Measurements from ENCODE around the gene FRMD3. TPM values are rescaled to one million over a fixed set of nuclear protein-coding genes. Genes with fewer than 3 reads are reported as not detected.
A peak's percentile ranks its signal among the peaks of the same experiment; 100 is the strongest.

FRMD3 gene
- total RNA-seq, 1 donor from 2014 or later = 38.1 TPM

- intact Hi-C loops (cut with DNase I) = no loop called here
- ATAC-seq (no peak), DNase-seq (ENCODE audit: low spot score) (no peak)
These were observed 304.6 kb downstream of the FRMD3 start for GRCh38 chr9:83233647-83234046.

DNA sequence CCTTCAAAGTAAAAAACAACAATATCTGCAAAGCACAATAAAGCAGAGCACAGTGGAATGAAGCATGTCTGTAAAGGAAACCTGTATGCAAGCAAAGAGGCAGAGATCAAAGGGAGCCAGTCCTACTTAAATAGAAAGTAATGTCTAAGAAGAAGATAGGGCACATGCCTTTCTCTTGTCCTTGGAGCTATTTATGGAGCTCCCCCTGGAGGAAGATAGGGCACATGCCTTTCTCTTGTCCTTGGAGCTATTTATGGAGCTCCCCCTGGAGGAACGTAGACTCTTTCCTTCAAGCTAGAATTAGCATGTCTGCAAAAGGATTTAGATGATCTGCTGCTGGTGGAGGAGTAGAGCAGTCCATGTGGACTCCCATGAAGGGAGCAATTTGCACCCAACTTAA, 307.2 kb downstream of the FRMD3 start:
- DNase-seq (ENCODE audit: low spot score) (no peak), ATAC-seq (no peak)
- intact Hi-C loops (cut with DNase I) = no loop called here

DNA sequence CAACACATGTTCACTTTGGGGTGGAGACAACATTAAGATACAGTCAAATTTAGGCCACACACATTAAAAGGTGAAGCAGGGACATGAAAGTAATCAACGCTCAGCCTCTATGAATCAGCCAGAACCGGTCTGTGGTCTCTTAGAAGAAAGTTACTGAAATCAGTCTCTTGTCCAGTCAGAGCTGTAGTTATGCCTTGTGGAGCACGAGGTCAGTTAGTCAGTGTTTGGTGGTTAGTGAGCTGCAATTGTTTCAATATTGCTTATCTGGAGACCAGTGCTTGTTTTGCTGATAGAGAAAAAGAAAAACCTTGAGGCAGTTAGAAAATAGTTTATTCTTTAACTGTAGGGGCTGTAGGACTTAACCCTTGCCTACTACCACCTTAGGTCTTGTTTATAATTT, 317.5 kb downstream of the FRMD3 start:
- DNase-seq (ENCODE audit: low spot score) (no peak), ATAC-seq (peak; percentile 33)
- intact Hi-C loops (cut with DNase I) = no loop called here

DNA sequence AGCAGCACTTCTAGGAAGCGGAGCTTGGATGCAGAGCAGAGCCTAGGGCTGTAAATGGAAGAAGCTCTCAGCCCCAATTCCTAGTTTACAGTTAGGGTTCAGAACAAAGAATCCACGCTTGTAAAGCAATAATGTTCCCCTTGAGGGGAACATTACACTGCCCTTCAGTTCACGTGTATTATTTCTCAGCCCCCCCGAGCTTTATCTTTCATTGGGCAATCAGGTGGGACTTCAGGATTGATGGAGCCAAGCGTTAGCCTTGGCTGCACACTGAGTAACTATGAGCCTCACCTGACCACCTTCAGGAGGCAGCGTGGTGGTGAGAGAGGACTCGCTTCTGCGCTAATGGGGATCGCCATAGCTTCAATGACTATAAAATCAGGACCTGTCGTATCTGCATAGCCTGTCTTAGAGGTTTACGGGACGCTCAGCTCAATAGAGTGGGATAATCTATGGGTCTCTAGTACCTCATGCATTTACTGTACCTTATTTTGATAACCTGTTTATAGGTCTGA, 318.2 kb downstream of the FRMD3 start:
- ATAC-seq (no peak), DNase-seq (ENCODE audit: low spot score) (no peak)
- intact Hi-C loops (cut with DNase I) = loop anchor here (10.0 kb wide), 1 partner anchor 325 kb away; no protein-coding TSS in a partner anchor

- peak; percentile 98 for ATAC-seq
- peak; percentile 80 for DNase-seq (ENCODE audit: low spot score)
- intact Hi-C loops (cut with DNase I) = loop anchor here (10.0 kb wide), 1 partner anchor 325 kb away; no protein-coding TSS in a partner anchor
These were observed 318.9 kb downstream of the FRMD3 start for GRCh38 chr9:83219154-83219923.

- intact Hi-C loops (cut with DNase I) = loop anchor here (10.0 kb wide), 1 partner anchor 326 kb away; no protein-coding TSS in a partner anchor
- DNase-seq (ENCODE audit: low spot score) = no peak
- no peak for ATAC-seq
These were observed 319.6 kb downstream of the FRMD3 start for GRCh38 chr9:83218411-83219090.

DNA sequence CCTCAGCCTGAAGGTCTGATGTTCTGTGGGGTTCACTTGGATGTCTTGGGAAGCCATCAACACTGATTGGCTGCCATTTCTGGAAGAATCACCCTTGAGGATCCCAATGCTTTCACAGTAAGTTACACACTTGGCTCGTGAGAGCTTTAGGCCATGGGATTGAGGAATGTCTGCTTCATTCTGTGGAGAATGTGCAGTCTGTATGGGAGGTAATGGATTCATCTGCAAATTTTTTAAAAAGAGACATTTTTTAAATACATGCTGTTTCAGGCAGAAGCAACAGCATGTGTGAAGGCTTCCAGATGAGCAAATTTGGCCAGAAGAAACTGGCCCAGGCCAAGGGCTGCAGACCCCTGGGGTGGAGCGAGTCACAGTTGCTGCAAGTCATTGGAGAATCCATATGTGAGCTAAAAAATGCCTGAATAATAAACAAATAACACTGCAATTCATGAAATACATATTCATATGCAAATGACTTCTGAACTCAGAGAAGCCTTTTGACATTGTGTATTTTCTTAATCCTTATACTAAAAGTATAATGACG, 328.9 kb downstream of the FRMD3 start:
- ATAC-seq = no peak
- intact Hi-C loops (cut with DNase I) = no loop called here
- DNase-seq (ENCODE audit: low spot score) = no peak

DNA sequence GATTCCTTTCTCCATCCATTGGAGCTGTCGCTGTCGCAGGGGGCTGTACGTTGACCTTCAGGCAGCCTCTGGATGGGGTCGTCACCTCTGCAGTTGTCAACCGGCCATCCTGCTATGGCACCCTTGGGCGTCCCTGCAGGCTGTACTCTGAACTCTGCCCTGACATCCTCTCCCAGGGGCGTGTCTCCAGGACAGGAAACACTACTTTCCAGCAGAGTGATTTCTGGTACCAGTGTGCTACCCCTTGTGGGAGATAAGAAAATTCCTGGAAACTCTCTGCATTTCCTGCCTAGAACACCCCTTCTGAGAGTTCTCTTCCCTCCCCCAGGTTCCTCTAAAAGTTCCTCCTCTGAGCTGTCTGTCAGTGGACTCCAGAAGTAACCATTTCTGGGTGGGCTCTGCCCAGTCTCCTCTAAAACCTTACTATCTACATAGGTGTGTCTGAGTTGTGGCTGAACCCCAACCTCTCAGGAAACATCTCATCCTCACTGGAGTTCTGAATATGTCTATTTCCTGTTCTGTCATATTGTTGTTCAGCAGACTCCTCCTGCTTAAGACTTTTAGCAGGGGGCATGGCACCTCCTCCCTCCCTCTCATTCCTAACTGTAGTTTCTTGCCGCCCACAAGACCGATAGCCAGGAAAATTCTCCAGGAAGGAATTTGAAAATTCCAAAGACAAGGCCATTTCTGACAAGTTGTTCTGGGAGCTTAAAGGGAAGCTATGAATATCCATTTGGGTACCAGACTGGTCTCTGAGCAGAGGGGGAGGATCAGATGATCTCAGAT, 329.9 kb downstream of the FRMD3 start:
- intact Hi-C loops (cut with DNase I) = no loop called here
- DNase-seq (ENCODE audit: low spot score) = no peak
- no peak for ATAC-seq

GRCh38 chr9:83204047-83204446, 334.2 kb downstream of the FRMD3 start:
- intact Hi-C loops (cut with DNase I) = no loop called here
- no peak for DNase-seq (ENCODE audit: low spot score)
- no peak for ATAC-seq

- ATAC-seq = no peak
- intact Hi-C loops (cut with DNase I) = no loop called here
These were observed 337.7 kb downstream of the FRMD3 start for GRCh38 chr9:83200531-83200930.

DNA sequence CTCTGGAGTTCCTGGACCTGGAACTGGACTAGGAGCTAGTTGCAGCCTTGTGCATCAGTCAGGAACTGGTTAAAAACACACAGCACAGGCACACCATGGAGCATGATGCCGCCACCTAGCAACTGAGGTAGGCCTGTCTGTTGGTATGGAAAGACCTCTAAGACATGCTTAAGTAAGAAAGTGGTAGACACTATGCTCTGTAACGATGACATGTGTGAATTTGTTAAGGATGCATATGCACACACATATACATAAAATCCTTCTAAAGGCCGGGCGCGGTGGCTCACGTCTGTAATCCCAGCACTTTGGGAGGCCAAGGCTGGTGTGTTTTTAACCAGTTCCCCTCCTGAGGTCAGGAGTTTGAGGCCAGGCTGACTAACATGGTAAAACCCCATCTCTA, 338.4 kb downstream of the FRMD3 start:
- ATAC-seq (no peak), DNase-seq (ENCODE audit: low spot score) (no peak)
- intact Hi-C loops (cut with DNase I) = no loop called here

More at GRCh38 chr9:83200531-83200930, 337.7 kb downstream of the FRMD3 start:
- no peak for DNase-seq (ENCODE audit: low spot score)

GRCh38 chr9:83199240-83199639, 339.0 kb downstream of the FRMD3 start:
- intact Hi-C loops (cut with DNase I) = no loop called here
- ATAC-seq = peak; percentile 82
- DNase-seq (ENCODE audit: low spot score) = no peak

DNA sequence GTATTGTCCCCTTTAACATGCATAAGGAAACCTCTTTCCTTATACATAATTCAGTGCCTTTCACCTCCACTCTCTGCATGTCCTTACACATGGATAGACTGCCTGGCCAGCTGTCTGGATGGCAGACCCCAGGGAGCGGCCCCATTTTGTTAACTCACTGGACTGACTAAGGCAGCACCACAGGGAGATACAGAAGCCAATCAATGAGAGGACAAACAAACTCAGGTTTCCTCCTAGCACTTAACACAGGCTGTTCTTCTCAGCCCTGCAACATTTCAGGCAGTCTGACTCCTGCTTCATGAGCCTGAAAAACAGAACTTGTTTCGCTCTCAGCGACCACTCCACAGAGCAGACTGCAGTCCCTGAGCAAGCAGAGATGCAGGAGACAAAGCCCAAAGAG, 339.8 kb downstream of the FRMD3 start:
- no peak for DNase-seq (ENCODE audit: low spot score)
- intact Hi-C loops (cut with DNase I) = no loop called here
- ATAC-seq = no peak

DNA sequence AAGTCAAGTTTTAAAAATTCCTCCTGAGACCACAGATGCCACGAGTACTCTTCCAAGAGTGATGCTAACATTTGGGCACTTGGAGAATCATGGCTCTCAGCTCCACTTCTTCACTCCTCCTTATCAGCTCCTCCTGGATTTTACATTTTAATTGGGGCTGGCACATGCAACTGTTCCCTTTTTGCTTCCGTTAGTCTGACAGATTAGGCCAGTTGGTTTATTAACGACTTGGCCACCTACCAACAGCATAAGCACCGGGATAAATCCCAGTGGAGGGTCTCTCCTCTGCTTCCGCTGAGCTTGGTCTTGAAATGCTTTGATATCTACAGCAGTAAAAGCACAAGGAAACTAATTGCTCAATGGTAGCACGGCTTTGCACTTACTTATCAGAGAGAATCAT, 340.6 kb downstream of the FRMD3 start:
- intact Hi-C loops (cut with DNase I) = no loop called here
- ATAC-seq = no peak
- no peak for DNase-seq (ENCODE audit: low spot score)

DNA sequence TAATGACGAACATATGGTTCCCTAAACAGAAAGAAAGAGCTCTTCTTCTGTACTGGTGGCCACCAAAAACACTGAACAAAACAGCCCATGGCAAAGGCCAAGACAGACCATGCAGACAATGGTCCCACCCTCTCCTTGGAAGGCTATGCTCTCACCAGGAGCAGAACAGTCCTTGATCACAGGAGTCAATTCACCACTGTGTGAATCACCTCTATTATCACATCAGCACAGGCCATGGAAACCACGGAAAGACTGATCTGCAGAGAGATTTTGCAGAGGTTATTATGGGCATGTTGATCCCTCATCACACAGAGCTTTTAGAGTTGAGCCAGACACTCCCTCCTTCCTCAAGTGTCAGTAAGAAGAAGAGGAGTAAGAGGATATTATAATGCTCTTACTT, 341.3 kb downstream of the FRMD3 start:
- DNase-seq (ENCODE audit: low spot score) (no peak), ATAC-seq (no peak)
- intact Hi-C loops (cut with DNase I) = no loop called here

Measured in sciatic nerve (tissue), 2 donors.